Lung (tissue), 12 donors: ENCODE measurements around the gene BCL7B. TPM values are rescaled to one million over a fixed set of nuclear protein-coding genes. Genes with fewer than 3 reads are reported as not detected.
"Not testable (repeated sequence)": the region's sequence is repeated elsewhere in the genome, so short reads cannot be mapped to it uniquely, and the experiment has no call there.

Experiments
- ATAC-seq: fragments of 200-7000 bp; cut with Tn5 transposase; one replicate; pipeline ENCODE4 v1.9.1; 2020; ENCODE audit warnings: moderate number of reproducible peaks; ENCODE audit not compliant: insufficient read depth, low FRiP score
- DNase-seq, 3 donors: peaks; one replicate each; pipeline ENCODE4 v3.0.0-alpha.2; 2013 to 2017
- H3K27ac ChIP-seq, 2 donors: one replicate each; pipeline ENCODE4 v1.5.1; 2013; ENCODE audit warnings: mild to moderate bottlenecking in 2 of 2, moderate library complexity in 2 of 2, control low read depth in 1 of 2, inconsistent platforms in 1 of 2, low read depth in 1 of 2, low read length in 1 of 2
- H3K27me3 ChIP-seq, 3 donors: one replicate each; pipeline ENCODE4 v1.5.1; 2013; ENCODE audit warnings: low read length in 2 of 3; ENCODE audit not compliant: control insufficient read depth in 3 of 3, insufficient read depth in 3 of 3
- H3K36me3 ChIP-seq, 4 donors: one replicate each; pipeline ENCODE4 v1.5.1; 2013; ENCODE audit warnings: low read length in 4 of 4, mild to moderate bottlenecking in 1 of 4, moderate library complexity in 1 of 4; ENCODE audit not compliant: control insufficient read depth in 4 of 4, insufficient read depth in 4 of 4
- H3K4me1 ChIP-seq, 5 donors: one replicate each; pipeline ENCODE4 v1.5.1; 2013; ENCODE audit warnings: low read length in 5 of 5, mild to moderate bottlenecking in 2 of 5, moderate library complexity in 1 of 5; ENCODE audit not compliant: control insufficient read depth in 5 of 5, insufficient read depth in 5 of 5
- H3K4me3 ChIP-seq: one replicate; pipeline ENCODE4 v1.5.1; 2013; ENCODE audit warnings: mild to moderate bottlenecking, control low read depth, moderate library complexity
- H3K9ac ChIP-seq, 2 donors: one replicate each; pipeline ENCODE4 v1.5.1; 2013; ENCODE audit warnings: low read length in 2 of 2, control low read depth in 1 of 2; ENCODE audit not compliant: insufficient read depth in 1 of 2
- H3K9me3 ChIP-seq, 4 donors: one replicate each; pipeline ENCODE4 v1.5.1; 2013; ENCODE audit warnings: low read length in 3 of 4, mild to moderate bottlenecking in 1 of 4, moderate library complexity in 1 of 4; ENCODE audit not compliant: control insufficient read depth in 4 of 4, insufficient read depth in 3 of 4
- CTCF ChIP-seq: IDR thresholded peaks from 2 replicates; pipeline ENCODE4 v1.5.1; 2012; ENCODE audit warnings: mild to moderate bottlenecking; ENCODE audit errors: control extremely low read depth, extremely low read depth
- whole genome bisulfite sequencing, 2 donors: extraction: QIAGEN DNeasy Blood & Tissue Kit; methylation state at CpG; one replicate each; pipeline ENCODE4 v1.1.7; 2013; 5-methylcytosine and 5-hydroxymethylcytosine counted together
- polyA plus RNA-seq, 2 donors: library from polyadenylated mRNA; stranded (reverse); fragments of 200-250 nt; gene quantifications; one replicate each; pipeline ENCODE4 v1.2.1, GENCODE V29; 2013
- total RNA-seq, 2 donors: library from RNA; depleted of rRNA in 1 of 2; stranded (reverse); fragments of >200 nt in 1 of 2; gene quantifications; one replicate each; pipeline ENCODE4 v1.2.1, GENCODE V29; 2014 to 2021
- donor health status: control.
- donor health status: control.
- donor health status: Bipolar disorder and iron deficiency.
- donor health status: healthy.
- donor health status: DM: yes; HTN: yes; CAD: no.

The BCL7B gene
- total and polyA plus RNA-seq, 4 donors: 17.7 to 71.0 (median 60.6) TPM

GRCh38 chr7:73569042-73569608, 11.6 kb upstream of the BCL7B start:
- no peak overlapping the region for H3K9ac ChIP-seq
- H3K4me3 ChIP-seq: no peak overlapping the region
- H3K4me1 ChIP-seq: peaks cover 0 to 2% (median 0%) of the 10 kb centered on the region in 5 donors
- no peak for ATAC-seq
- no peak for TF ChIP-seq CTCF
- H3K9me3 ChIP-seq: no peaks in the 10 kb centered on the region
- no peaks in the 10 kb centered on the region for H3K27me3 ChIP-seq
- peaks cover 28 to 38% (median 32%) of the 10 kb centered on the region in 4 donors for H3K36me3 ChIP-seq
- WGBS, 2 donors: 77 to 84% methylated on average over 5 of the region's 5 CpGs
- H3K27ac ChIP-seq: no peak overlapping the region
- no peak for DNase-seq

- 75 to 77% methylated on average over 12 of the region's 12 CpGs for WGBS, 2 donors
- Histone ChIP-seq H3K27ac (no peak overlapping the region), H3K4me1 (peaks cover 0 to 2% (median 0%) of the 10 kb centered on the region in 5 donors), H3K4me3 (no peak overlapping the region), H3K36me3 (peaks cover 18 to 28% (median 22%) of the 10 kb centered on the region in 4 donors), H3K9ac (no peak overlapping the region), H3K27me3 (no peaks in the 10 kb centered on the region), H3K9me3 (no peaks in the 10 kb centered on the region)
- no peak for TF ChIP-seq CTCF
- no peak for ATAC-seq
- no peak for DNase-seq
Measured at GRCh38 chr7:73567846-73568685, 10.6 kb upstream of the BCL7B start.

GRCh38 chr7:73567140-73567539, 9.7 kb upstream of the BCL7B start:
- DNase-seq (no peak), ATAC-seq (no peak)
- Histone ChIP-seq H3K4me1 (peaks cover 0 to 2% (median 0%) of the 10 kb centered on the region in 5 donors), H3K27me3 (no peaks in the 10 kb centered on the region), H3K36me3 (peaks cover 10 to 19% (median 13%) of the 10 kb centered on the region in 4 donors), H3K27ac (no peak overlapping the region), H3K4me3 (no peak overlapping the region), H3K9me3 (no peaks in the 10 kb centered on the region), H3K9ac (no peak overlapping the region)
- no peak for TF ChIP-seq CTCF
- 91 to 96% methylated on average over 4 of the region's 4 CpGs for WGBS, 2 donors

GRCh38 chr7:73566431-73566830, 8.9 kb upstream of the BCL7B start:
- H3K27ac ChIP-seq, ATAC-seq: not testable (repeated sequence)

More at GRCh38 chr7:73566431-73566830, 8.9 kb upstream of the BCL7B start:
- not testable (repeated sequence) for H3K4me1 ChIP-seq, H3K9me3 ChIP-seq, H3K27me3 ChIP-seq, H3K9ac ChIP-seq, H3K4me3 ChIP-seq, DNase-seq
- peaks cover 10 to 16% (median 12%) of the 10 kb centered on the region in 4 donors for H3K36me3 ChIP-seq
